ELF-1 (cell line): ENCODE data around the gene TLE1.

Source experiments
- DNase-seq: peaks from one replicate; pipeline ENCODE4 v3.0.0-alpha.2; 2016; ENCODE audit warnings: low read depth, low spot score

Gene TLE1

DNA sequence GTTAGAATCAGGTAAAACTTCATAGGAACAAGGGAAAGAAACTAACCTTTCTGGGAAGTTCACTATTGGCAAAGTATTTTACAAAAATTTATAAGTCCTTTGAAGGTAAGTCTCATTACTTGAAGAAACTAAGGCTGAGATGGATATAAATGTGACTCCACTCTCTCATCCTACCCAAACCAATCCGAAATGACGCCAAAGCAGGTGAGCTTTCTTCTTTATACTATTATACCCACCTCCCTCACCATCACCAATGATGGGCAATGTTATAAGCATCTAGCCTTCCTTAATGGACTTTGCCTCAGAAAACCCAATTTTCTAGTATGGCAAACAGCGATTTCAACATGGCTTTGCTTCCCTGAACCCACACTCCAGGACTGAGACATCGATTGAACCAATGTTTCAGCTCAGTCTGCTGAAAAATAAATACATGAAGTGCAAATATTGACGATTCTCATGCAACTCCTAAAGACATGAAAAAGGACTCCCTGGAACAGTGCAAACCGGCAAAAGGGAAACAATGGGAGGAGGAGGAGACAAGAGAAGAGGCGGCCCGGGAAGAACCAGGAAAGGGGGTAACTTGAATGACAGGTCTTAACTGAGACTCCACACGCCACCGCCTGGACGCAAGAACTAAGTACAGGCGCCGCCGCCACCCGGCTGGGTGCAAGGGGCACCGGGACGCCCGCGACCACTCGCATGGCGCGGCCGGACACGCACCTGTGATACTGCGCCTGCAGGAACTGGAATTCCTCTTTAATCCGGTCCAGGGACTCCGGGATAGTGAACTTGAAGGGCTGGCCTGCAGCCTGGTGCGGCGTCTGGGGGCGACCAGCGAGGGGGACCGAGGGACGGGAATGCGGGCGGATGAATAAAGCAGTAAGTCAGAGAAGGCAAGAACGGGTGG lies 2.5 kb downstream of the TLE1 start:
- DNase-seq = peak; percentile 89

DNA sequence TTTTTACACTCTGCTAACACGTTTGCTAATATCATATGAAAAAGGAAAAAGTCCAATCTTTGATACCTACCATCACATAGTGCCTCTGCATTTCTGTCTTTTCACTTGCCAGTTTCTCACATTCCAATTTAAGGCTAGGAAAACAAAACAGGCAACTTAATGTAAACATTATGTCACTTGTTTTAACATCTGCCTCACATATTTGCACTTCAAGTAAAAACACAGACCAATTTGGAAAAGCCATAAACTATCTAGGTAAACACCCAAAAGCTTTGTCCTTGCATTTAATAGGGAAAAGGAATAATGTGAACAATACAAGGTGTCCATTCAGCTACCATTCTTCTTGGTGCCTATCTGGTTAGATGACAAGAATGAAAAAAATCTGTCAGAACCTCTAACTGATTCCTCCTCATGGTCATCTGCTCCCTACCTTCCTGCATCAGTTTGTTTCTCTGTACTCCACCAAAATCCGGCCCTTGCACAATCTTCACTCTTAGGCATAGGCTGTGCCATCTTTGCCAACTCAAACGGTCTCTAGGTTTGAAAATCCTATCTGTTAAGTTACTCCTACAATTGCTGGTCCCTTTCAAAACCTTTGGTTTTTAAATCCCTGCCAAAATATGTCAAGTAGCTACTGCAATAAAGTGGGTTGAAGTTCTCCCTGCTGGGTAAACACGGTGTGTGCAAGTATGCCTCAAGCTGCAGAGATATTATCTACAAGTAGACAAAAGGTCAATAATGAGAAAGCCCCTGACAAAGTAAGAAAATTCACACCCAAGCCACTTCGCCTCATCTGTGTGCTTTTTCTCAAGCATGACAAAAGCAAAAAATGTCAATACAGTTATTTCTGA lies 3.4 kb downstream of the TLE1 start:
- DNase-seq = no peak

DNA sequence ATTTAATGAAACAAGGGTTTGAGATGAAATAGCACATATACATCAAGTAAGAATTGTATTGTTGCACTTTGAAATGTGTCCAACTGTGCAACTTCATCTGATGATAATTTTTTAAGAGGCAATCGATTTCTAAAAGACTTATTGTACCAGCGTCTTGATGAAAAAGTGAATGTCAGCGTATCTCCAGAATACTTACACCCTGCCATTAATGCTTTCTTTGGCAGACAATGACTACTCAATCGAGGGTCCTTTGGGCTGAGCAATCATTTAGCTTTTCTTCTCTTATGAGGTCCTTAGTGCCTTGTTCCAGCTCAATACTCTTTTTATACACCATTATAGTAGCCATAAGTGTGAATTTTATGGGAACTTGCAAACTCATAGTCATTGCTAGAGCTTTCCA lies 4.7 kb downstream of the TLE1 start:
- DNase-seq = no peak

DNA sequence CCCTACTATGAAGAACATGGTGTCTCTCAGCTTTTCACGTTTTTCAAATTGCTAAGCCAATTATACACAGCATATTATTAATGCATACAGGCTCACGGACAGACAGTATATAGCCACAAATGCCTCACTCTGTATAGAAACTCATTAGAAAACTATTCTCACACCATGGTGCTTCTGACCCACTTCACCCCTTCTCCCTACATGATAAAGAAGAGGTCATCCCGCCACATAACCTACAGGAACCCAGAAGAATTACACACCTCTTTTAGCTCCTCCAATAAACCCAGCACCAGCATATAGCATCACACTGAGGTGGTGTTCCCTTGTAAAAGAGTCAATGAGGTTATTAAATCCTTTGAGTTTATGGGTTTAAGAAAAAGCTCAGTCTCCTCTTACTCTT lies 5.6 kb downstream of the TLE1 start:
- DNase-seq = no peak

DNA sequence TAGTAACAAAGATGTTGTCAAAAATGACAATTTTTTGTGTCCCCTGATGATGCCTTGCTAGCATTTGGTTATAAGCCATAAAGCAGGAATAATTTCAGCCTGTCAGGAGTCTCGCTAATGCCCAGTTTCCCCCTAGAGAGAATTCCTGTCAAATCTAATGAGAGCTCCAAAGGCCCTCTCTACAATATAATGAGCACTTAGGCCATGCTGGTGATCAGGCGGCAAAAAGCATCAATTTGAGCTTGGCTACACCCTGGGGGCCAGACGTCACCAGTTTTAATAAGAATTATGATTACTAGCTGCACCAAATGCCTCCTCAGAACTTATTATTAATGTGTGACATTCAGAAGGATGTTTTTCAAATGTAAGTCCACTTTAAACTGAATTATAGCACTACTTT lies 6.1 kb downstream of the TLE1 start:
- no peak for DNase-seq

DNA sequence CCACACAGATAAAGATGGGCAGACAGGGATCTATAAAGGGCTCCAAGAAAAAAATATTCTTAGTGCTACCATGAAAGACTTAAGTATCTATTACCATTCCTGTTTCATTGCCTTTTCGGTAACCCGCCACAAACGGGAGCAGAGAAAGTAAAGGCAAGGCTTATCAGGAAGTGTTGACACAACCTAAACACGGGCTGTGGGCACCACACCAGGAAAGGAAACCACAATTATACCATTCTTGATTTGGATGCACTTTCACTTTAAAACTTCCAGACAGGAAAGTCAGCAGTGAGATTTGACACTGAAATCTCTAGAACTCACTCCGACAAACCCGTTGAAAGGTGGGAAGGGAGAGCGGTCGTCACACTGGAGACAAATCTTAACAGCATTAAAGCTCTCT lies 6.5 kb downstream of the TLE1 start:
- no peak for DNase-seq

DNA sequence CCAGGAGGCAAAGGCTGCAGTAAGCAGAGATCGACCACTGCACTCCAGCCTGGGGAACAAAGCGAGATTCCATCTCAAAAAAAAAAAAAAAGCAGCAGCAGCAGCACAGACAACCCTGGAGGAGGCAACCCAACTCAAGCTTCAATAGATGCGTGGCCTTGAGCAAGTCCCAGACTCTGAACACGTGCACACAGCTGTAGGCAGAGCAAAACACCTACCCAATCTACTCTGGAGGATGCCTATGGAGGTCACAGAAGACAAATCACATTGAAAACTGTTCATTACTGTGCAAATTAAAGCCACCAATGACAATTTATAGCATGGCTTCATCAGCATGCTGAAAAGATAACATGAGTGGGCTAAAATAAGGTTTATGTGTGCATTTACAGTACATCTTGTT lies 7.2 kb downstream of the TLE1 start:
- no peak for DNase-seq

DNA sequence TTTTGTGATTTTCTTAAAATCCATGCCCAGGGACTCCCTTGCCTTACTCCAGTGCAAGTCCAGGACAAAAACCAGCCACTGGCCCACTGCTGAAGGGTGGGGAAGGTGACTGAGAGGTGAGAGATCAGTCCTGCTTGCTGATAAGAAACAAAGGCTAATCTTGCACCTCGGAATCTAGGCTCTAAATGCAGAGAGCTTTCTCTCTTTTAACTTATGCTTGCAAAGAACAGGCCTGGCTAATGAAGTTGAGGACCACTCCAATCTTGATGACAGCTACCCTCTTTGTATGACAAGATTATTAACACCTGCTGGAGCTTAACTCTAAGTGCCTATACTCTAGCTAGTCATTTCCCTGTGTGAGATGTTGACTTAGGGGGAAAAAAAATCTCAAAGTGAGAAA lies 8.8 kb downstream of the TLE1 start:
- DNase-seq = no peak

DNA sequence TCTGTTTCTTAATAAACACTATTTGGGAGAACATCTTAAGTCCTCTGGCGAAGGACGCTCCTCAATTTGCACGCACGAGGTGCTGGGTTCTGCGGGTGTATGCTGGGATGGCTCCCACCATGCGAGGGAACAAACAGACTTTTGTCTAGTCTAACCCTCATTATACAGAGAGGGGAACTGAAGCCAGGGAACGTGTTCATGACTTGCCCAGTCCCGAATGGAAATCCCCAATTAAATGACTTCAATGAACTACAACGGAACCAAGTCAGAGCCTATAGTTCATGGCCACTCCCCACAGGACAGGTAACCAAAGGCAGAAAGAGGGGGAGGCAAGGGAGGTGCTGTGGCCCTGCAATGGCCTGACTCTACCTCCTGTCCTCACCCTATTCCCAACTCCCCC lies 9.3 kb downstream of the TLE1 start:
- DNase-seq = no peak

DNA sequence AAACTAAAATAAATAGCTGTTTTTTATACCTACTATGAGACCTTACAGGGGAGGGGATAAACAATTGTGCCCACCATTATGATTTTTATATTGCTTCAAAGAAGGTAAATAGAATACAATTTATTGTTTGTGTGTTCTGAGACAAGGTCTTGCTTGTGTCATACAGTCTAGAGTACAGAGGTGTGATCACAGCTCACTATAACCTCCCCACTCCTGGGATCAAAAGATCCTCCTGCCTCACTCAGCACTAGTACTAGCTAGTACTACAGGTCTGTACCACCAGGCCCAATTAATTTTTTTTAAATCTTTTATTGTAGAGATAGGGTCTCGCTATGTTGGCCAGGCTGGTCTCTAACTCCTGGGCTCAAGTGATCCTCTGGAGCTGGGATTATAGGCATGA lies 11.3 kb downstream of the TLE1 start:
- DNase-seq = no peak

DNA sequence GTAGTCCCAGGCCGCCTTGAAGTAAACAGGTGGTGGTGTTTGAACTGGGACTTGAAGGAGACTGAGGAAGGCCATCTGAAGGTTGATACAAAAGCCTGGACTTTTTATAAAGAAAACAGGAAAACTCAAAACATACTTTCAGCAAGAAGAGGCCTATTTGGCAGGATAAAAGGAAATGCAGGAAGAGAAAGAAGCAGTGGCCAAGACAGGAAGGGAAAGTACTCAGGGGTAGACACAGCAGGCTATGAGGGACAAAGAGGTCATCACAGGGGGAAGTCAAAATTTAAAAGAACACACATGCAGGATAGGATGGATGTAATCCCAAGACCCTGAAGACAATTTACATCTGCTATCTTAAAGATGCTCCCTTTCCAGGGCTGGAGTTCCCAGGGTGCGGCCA lies 13.0 kb downstream of the TLE1 start:
- no peak for DNase-seq

DNA sequence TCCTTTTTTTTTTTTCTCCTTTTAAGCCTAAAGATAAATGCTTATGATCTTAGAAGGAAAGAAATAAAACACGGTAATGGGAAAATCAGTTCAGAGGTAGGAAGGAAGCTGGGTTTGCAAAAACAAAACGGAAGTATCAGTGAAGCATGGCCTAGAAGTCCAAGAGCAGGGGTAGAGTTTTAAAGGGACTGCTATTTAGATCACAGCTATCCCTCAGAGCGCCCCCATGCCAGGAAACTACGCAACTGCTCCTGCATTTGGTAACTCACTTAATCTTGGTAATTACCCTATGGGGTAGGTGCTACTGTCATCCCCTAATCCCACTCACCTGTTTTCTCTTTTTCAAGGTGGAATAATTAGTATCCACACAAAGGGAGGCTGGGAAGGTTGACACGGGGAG lies 16.0 kb downstream of the TLE1 start:
- DNase-seq = no peak

DNA sequence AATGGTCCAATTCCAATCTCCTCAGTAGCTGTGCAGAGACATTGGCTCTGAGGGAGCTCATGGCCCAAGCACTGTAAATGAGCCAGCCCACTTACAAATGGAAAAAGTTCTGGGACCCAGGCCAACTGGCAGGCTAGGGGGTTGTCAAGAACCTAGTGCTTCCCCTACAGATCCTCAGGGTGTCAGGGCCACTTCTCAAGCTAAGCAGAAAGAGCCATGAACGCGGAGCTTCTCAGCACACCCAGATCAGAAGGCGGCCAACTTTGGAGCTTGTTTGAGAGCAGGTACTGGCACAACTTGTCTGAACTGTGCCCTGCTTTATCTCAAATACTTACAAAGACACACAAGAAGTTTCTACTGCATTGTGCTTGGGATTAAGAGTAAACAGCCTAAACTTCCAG lies 17.5 kb downstream of the TLE1 start:
- no peak for DNase-seq

DNA sequence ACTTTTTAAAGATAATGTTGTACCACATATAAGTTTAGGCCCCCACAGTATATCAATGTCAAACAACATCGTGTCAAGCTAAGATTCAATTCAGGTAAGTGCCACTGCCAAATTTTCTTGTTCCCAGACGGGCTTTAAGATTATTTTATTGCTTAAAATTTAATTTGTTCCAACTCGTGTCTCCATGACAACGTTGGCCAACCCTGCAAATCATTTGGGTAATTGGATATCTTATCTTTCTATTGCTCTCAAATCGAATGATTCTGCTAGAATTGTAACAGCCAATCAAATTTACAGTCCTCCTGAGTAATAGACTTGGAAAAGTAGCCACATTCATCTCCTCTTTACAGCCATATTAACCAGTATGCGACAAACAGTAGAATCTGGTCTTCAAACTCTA lies 19.5 kb downstream of the TLE1 start:
- DNase-seq = no peak

DNA sequence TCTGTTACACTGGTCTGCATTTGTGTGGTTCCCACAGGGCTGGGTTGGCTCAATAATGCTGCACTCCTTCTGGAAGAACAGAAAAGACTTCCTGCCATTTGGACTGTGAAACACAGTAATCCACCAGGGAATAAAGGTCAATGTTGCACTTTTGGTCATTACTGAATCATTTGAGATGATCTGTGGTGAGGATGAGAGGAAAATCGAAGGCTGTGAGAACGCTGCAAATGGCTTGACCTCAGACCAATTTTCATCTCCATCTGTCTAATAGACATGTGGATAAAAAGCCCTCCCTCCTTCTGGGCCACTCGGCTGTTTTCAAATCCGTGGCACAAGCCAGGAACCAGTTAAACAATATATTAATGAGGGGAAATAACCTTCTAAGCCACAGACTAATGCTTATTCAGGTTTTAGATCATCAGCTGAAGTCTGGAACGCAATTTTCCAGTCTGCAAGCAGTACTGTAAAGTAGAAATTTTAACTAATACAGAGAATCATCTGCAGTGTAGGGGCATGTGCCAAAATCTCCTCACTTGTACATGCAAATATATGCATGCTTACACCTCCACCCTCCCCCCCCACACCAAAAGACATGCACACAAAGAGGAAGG lies 20.2 kb downstream of the TLE1 start:
- DNase-seq = no peak

DNA sequence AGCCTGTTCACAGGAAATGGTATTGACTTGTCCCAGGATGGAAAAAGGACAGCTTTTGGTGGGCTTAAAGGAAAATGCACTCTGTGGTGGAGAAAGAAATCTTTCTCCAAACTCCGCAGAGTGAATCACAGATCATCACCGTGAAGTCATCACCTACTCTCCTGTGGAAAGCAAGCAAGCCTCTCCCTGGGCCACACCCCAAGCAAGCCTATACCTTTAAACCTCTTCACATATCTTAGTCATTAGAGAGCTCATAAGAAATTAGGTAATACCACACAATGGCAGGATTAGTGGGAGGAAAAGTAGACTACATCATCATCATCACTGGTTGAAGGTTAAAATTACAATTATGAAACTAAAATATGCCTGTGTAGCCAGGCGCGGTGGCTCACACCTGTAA lies 23.2 kb downstream of the TLE1 start:
- no peak for DNase-seq

DNA sequence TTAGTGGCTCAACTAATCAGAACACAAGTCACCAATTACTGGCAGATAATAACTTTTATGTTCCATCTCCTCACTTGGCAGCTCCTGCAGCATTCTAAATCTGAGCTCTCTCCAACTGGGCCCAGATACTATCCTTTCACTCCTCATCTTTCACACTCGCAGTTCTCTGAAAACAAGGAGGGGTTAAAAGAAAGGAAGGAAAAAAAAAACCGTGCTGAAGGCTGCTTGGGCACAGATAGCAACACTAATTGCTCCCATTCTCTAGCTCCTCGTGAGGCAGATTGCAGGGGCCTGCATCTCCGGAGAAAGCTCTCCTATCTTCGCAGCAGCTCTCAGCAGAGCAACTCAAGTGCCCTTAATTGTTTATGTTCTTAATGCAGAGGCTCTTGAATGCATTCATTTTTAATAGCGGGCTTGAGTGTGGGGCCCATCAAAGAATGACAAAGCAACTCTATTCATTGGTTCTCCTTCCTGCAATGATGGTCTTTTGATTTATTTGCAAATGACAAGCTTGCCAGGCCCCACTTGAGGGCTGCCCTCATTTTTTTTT lies 23.9 kb downstream of the TLE1 start:
- peak; percentile 32 for DNase-seq

DNA sequence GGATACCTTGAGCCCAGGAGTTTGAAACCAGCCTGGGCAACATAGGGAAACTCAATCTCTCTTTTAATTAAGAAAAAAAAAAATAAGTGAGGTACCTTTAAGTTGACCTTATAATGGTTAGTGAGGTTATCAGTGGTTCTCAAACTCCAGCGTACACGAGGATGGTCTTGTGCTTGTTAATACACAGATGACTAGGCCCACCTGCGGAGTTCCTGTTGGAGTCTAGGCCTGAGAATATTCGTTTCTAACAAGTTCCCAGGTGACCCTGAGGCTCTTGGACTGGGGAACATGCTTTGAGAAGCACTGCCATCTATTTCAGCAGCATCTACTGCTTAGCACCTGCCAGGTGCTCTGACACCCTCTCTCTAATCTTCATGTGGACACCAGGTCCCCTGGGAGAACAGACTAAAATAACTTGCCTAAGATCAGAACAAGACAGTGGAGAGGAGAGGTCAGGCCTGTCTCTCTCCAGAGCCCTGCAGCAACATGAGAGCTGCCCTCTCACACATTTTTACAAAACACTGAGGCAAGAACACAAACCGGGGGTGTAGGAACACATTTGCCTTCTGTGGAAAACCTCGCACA lies 24.6 kb downstream of the TLE1 start:
- DNase-seq = no peak

DNA sequence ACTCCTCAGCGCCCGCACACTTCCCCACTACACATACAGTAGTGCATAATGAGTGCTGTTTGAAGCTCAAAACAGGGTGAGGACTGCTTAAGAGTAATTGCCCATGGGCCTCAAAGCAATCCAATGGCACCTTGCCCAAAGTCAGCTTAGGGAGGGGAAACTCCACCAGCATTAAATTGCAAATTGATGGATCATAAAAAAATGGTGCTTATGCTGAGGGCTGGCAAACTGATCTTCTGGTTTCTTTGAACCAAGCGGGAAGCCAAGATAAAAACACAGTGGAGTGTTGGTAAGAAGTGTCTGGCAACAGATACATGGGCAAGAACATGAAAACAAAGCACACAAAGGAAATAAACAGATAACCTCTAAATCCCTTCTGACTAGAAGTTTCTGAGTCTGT lies 28.0 kb downstream of the TLE1 start:
- no peak for DNase-seq

DNA sequence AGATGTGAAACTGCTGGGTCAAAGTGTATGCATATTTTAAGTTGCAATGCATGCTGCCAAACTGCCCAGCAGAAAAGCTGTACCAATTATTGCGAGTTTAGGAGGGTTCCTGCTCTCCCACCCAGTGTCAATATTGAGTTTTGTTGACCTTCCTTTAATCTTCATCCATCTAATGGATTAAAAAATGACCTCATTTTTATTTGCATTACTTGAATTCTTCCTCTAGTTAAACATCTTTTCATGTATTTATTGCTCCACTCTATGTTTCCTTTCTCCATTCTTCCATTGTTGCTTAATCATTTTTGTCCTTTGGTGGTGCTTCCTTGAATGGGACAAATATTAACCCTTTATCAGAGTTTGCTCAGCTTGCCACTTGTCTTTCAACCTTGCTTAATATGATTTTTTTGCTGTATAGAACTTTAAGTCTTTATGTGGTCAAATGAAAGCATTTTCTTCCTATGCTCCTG lies 32.4 kb downstream of the TLE1 start:
- DNase-seq = no peak

DNA sequence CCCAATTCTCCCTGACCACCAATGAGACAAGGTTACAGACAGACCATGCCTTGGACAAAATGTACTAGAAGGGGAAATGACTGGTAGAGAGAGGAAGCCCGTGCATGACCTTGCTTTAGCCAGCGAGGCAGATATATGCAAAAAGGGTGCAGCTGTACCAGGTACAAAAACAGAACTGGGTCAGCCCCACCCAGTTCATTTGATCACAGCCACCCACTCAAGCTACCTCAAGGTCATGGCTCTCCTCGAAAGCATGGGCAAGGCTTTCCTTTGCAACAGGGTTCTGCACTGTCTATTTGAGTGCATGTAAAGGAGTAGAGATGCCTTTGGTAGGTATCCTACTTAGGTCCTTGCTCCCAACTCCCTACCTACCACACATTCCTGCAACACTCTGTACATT lies 33.3 kb downstream of the TLE1 start:
- no peak for DNase-seq

DNA sequence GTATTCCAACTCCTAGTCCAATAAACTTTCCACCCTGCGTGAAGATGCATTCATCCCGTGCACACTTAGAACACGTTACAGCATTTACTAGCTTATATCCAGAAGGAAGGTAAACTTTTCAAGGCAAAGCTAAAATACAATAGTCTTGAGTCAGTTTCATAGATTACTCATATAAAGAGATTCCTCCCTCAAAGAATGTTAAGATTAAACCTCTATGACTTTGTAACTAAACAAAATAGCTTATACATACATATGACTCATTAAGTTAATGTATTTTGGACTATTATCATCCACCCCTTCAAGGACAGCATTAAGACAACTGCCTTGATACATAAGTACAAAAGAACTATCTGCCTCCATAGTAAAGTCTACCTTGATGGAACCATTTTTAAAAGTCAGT lies 36.1 kb downstream of the TLE1 start:
- DNase-seq = no peak
